SK-N-MC (cell line): ENCODE measurements around the gene CAMKK2.
"Not testable (repeated sequence)": the region's sequence is repeated elsewhere in the genome, so short reads cannot be mapped to it uniquely, and the experiment has no call there.

ENCODE experiments used
- EZH2 ChIP-seq: fragments of 200-600 bp; sonication (generic); IDR thresholded peaks from one replicate; pipeline ENCODE4 v1.6.1; 2017; ENCODE audit warnings: antibody characterized with exemption
- POLR2AphosphoS5 ChIP-seq: IDR thresholded peaks from 2 replicates; pipeline ENCODE4 v1.6.1; 2012; ENCODE audit warnings: mild to moderate bottlenecking, low read depth, low read length, borderline replicate concordance

GRCh38 chr12:121281116-121281515 lies 15.4 kb downstream of the CAMKK2 start:
- not testable (repeated sequence) for TF ChIP-seq EZH2, POLR2AphosphoS5
